H1 (cell line): ENCODE measurements around the gene TSPAN33. TPM values are rescaled to one million over a fixed set of nuclear protein-coding genes. Genes with fewer than 3 reads are reported as not detected.

ENCODE experiments used
- CTCF ChIA-PET: fragments of 300-600 bp; sonication (Branson Sonifier 250); formaldehyde crosslinking; loops from one replicate; lab custom pipeline; 2021; ENCODE audit not compliant: partially characterized antibody; lab: Charles Lee
- POLR2A ChIA-PET: fragments of 300-600 bp; sonication (Branson Sonifier 250); formaldehyde crosslinking; loops from one replicate; lab custom pipeline; 2021; ENCODE audit warnings: inconsistent platforms; ENCODE audit not compliant: partially characterized antibody; lab: Charles Lee
- DNase-seq, 2 experiments: peaks; one replicate each; pipeline versions ENCODE4 v3.0.0 to v3.0.0-alpha.2; 2010 to 2022; ENCODE audit warnings: low spot score in 2 of 2, low read depth in 1 of 2, mixed read lengths in 1 of 2
- FAIRE-seq: peaks from 2 replicates; lab custom pipeline; 2011; peaks lifted over from hg19 to GRCh38; lab: Jason Lieb, UNC
- H2AFZ ChIP-seq: 2 replicates; pipeline ENCODE4 v1.8.1; 2012; ENCODE audit warnings: low read length, inconsistent platforms
- H2AK5ac ChIP-seq: 2 replicates; pipeline ENCODE4 v1.6.1; 2013; ENCODE audit warnings: low read depth, low read length
- H2BK120ac ChIP-seq: replicated peaks from 2 replicates; pipeline ENCODE3; 2013; ENCODE audit warnings: low read depth, low read length, inconsistent platforms
- H2BK12ac ChIP-seq: 2 replicates; pipeline ENCODE4 v1.6.1; 2013; ENCODE audit warnings: low read depth, low read length
- H2BK15ac ChIP-seq: 2 replicates; pipeline ENCODE4 v1.6.1; 2013; ENCODE audit warnings: low read length
- H2BK20ac ChIP-seq: 2 replicates; pipeline ENCODE4 v1.6.1; 2013; ENCODE audit warnings: low read length
- H2BK5ac ChIP-seq: 2 replicates; pipeline ENCODE4 v1.6.1; 2013; ENCODE audit warnings: low read depth, low read length
- H3K14ac ChIP-seq: 2 replicates; pipeline ENCODE4 v1.6.1; 2013; ENCODE audit warnings: inconsistent platforms; ENCODE audit not compliant: insufficient read length
- H3K18ac ChIP-seq: 2 replicates; pipeline ENCODE4 v1.6.1; 2013; ENCODE audit warnings: low read length; ENCODE audit errors: extremely low read depth
- H3K23ac ChIP-seq: 2 replicates; pipeline ENCODE4 v1.6.1; 2013; ENCODE audit warnings: inconsistent platforms; ENCODE audit not compliant: insufficient read length
- H3K23me2 ChIP-seq: 2 replicates; pipeline ENCODE4 v1.6.1; 2013; ENCODE audit warnings: low read depth, low read length
- H3K27ac ChIP-seq: 2 replicates; pipeline ENCODE4 v1.6.1; 2011; ENCODE audit warnings: low read depth, low read length, inconsistent platforms
- H3K27me3 ChIP-seq, 4 experiments: replicated peaks in 1 of 4; 1 replicate in 1 of 4; 2 replicates in 3 of 4; pipeline versions ENCODE4 v1.6.1 to v1.8.1; 2011 to 2013; ENCODE audit warnings: low read length in 3 of 4, mild to moderate bottlenecking in 3 of 4, inconsistent platforms in 2 of 4, mixed read lengths in 2 of 4, moderate library complexity in 1 of 4; ENCODE audit not compliant: control insufficient read depth in 3 of 4, insufficient read depth in 3 of 4; ENCODE audit errors: extremely low read depth in 1 of 4
- H3K36me3 ChIP-seq, 4 experiments: 2 replicates each; pipeline versions ENCODE4 v1.6.1 to v1.8.1; 2011 to 2013; ENCODE audit warnings: mild to moderate bottlenecking in 4 of 4, low read length in 3 of 4, moderate library complexity in 2 of 4, control low read depth in 1 of 4, inconsistent platforms in 1 of 4; ENCODE audit not compliant: insufficient read depth in 4 of 4, control insufficient read depth in 2 of 4
- H3K4ac ChIP-seq: replicated peaks from 2 replicates; pipeline ENCODE3; 2013; ENCODE audit warnings: low read length, low read depth, mixed read lengths, inconsistent platforms; ENCODE audit not compliant: insufficient read length
- H3K4me1 ChIP-seq, 4 experiments: replicated peaks in 1 of 4; 1 replicate in 1 of 4; 2 replicates in 3 of 4; pipeline versions ENCODE4 v1.6.1 to v1.8.1; 2011 to 2013; ENCODE audit warnings: low read length in 3 of 4, inconsistent platforms in 2 of 4, mixed read lengths in 1 of 4; ENCODE audit not compliant: insufficient read depth in 4 of 4, control insufficient read depth in 3 of 4
- H3K4me2 ChIP-seq, 2 experiments: 2 replicates each; pipeline versions ENCODE4 v1.6.1 to v1.8.1; 2011 to 2013; ENCODE audit warnings: low read depth in 2 of 2, low read length in 2 of 2, control low read depth in 1 of 2, inconsistent platforms in 1 of 2, mild to moderate bottlenecking in 1 of 2; ENCODE audit not compliant: insufficient read depth in 1 of 2
- H3K4me3 ChIP-seq, 4 experiments: fragments of 200-600, 300-600 bp in 1 of 4; sonication (generic), shearing (Covaris generic), sonication (Bioruptor Twin) in 1 of 4; 2 replicates each; pipeline versions ENCODE4 v1.5.1 to v1.8.1; 2011 to 2016; ENCODE audit warnings: low read length in 4 of 4, low read depth in 3 of 4, control low read depth in 2 of 4, inconsistent platforms in 2 of 4, mild to moderate bottlenecking in 2 of 4, mixed read lengths in 1 of 4, moderate library complexity in 1 of 4; ENCODE audit not compliant: insufficient read depth in 2 of 4; ENCODE audit errors: extremely low read depth in 1 of 4
- H3K56ac ChIP-seq: replicated peaks from 2 replicates; pipeline ENCODE3; 2013; ENCODE audit warnings: low read depth, mild to moderate bottlenecking, mixed read lengths, low read length, inconsistent platforms; ENCODE audit not compliant: insufficient read length
- H3K79me1 ChIP-seq: 2 replicates; pipeline ENCODE4 v1.6.1; 2013; ENCODE audit warnings: low read depth, low read length, control low read depth
- H3K79me2 ChIP-seq, 2 experiments: 2 replicates each; pipeline versions ENCODE4 v1.6.1 to v1.8.1; 2012 to 2013; ENCODE audit warnings: low read length in 2 of 2, mild to moderate bottlenecking in 2 of 2, inconsistent platforms in 1 of 2; ENCODE audit not compliant: insufficient read depth in 2 of 2, control insufficient read depth in 1 of 2
- H3K9ac ChIP-seq, 4 experiments: replicated peaks in 1 of 4; 1 replicate in 1 of 4; 2 replicates in 3 of 4; pipeline versions ENCODE4 v1.6.1 to v1.8.1; 2011 to 2013; ENCODE audit warnings: low read depth in 3 of 4, low read length in 3 of 4, control low read depth in 2 of 4, mild to moderate bottlenecking in 2 of 4, moderate library complexity in 2 of 4, inconsistent platforms in 1 of 4; ENCODE audit errors: extremely low read depth in 1 of 4
- H3K9me3 ChIP-seq, 2 experiments: 2 replicates each; pipeline versions ENCODE4 v1.6.1 to v1.8.1; 2012 to 2013; ENCODE audit warnings: mild to moderate bottlenecking in 2 of 2, moderate library complexity in 2 of 2, control low read depth in 1 of 2, inconsistent platforms in 1 of 2, low read depth in 1 of 2, low read length in 1 of 2, mixed read lengths in 1 of 2; ENCODE audit not compliant: insufficient read depth in 2 of 2
- H4K20me1 ChIP-seq, 2 experiments: replicated peaks in 1 of 2; 2 replicates each; pipeline versions ENCODE3 to v1.8.1; 2011 to 2013; ENCODE audit warnings: inconsistent platforms in 2 of 2, low read length in 2 of 2, mild to moderate bottlenecking in 1 of 2; ENCODE audit not compliant: insufficient read depth in 2 of 2, control insufficient read depth in 1 of 2
- H4K5ac ChIP-seq: 2 replicates; pipeline ENCODE4 v1.6.1; 2013; ENCODE audit warnings: low read length, low read depth, mixed read lengths, inconsistent platforms; ENCODE audit not compliant: insufficient read length
- H4K8ac ChIP-seq: 2 replicates; pipeline ENCODE4 v1.8.0; 2013; ENCODE audit warnings: mild to moderate bottlenecking, moderate library complexity, low read length, inconsistent platforms; ENCODE audit not compliant: insufficient read depth; ENCODE audit errors: extremely low read depth
- H4K91ac ChIP-seq: replicated peaks from 2 replicates; pipeline ENCODE3; 2013; ENCODE audit warnings: low read length, mixed read lengths, inconsistent platforms; ENCODE audit not compliant: insufficient read length
- MAFK ChIP-seq: IDR thresholded peaks from 2 replicates; pipeline ENCODE4 v1.6.1; 2012; ENCODE audit warnings: low read depth, mild to moderate bottlenecking, improper control_type of control experiment, low read length
- SIRT6 ChIP-seq: IDR thresholded peaks from one replicate; pipeline ENCODE4 v1.7.1; 2012; ENCODE audit warnings: low read length, inconsistent platforms
- SUZ12 ChIP-seq: fragments of 200-600 bp; sonication (generic); IDR thresholded peaks from 2 replicates; pipeline ENCODE4 v1.6.1; 2012; ENCODE audit warnings: mild to moderate bottlenecking, inconsistent platforms, low read length, moderate library complexity, mixed read lengths
- WGBS, 2 experiments: shearing (Covaris generic) in 1 of 2; methylation state at CpG; one replicate each; pipeline versions ENCODE4 v1.1.6 to v1.1.7; 2013 to 2015; ENCODE audit warnings: low lambda C conversion rate in 2 of 2, mixed read lengths in 2 of 2, inconsistent platforms in 1 of 2, low coverage in 1 of 2, missing lambda C conversion rate in 1 of 2; ENCODE audit not compliant: insufficient replicate concordance in 2 of 2, insufficient coverage in 1 of 2, insufficient read length in 1 of 2; ENCODE audit errors: extremely low coverage in 1 of 2, missing lambda C conversion rate in 1 of 2; 5-methylcytosine and 5-hydroxymethylcytosine counted together
- polyA plus RNA-seq, 7 experiments: library from polyadenylated mRNA; depleted of rRNA in 3 of 7; stranded (reverse) in 5 of 7; unstranded in 2 of 7; fragments of >200 nt in 5 of 7; fragments of 200-250 nt in 2 of 7; gene quantifications; 1 replicate in 5 of 7; 2 replicates in 1 of 7; 4 replicates in 1 of 7; pipeline versions ENCODE4 v1.2.1 to v1.2.3, GENCODE V29; 2011 to 2013; ENCODE audit warnings: missing spikeins in 2 of 7, mixed read lengths in 2 of 7
- total RNA-seq: library from RNA; stranded (reverse); fragmentation: NEBNext Ultra II Directional; extraction: Animal tissue kit (Norgen Biotek cat#: 25700); gene quantifications from 2 replicates; pipeline ENCODE4 v1.2.1, GENCODE V29; 2021

Gene TSPAN33
- total and polyA plus RNA-seq, 2 of the 8 experiments (the other 6 are each of a cell fraction or from before 2014, with no cell fraction given) = 42.8 to 47.1 TPM

DNA sequence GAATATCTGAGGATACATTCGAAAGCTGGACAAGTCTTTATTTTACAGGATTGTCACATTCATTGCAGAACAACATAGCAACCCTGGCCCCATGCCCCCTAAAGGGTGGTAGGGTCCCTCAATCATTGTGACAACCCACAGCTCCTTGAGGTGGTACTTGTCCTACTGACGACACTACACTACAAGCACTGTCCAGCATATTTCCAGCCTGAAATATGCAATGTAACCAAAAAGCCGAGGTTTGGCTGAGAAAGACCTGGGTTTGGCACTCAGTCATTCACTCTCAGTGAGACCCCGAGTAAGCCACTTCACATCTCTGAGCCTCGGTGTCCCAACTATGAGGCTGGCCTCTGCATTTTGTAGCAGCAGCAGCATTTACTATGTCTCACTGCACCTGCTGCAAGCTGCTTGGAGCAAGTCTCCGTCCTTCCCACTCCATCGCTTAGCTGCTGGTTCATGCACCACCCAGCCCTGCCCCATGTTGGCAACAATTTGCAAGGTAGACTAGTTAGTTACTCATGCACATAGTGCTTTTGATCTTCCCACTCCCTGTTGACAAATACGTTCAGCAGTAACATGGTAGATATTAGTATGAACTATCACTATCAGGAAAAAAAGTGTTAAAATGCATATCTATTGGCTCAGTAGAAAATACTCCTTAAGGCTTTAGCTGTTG, 46.0 kb upstream of the TSPAN33 start:
- POLR2A ChIA-PET = interaction anchor here (0.6 kb wide), 1 partner anchor 89 kb away, joined by 3 read pairs; no protein-coding TSS in a partner anchor
- CTCF ChIA-PET = interaction anchor here (0.6 to 1.7 kb wide), 8 partner anchors 9 to 115 kb away, joined by 3 to 8 read pairs (median 4); no protein-coding TSS in a partner anchor
- no peak overlapping the region for H3K14ac ChIP-seq
- WGBS, 2 experiments = 80% methylated on average over 8 of the region's 8 CpGs; no CpG with 5 or more reads in 1 of the 2 experiments
- no peaks in the 10 kb centered on the region for H3K79me1 ChIP-seq
- no peak overlapping the region for H2AK5ac ChIP-seq
- H3K4me1 ChIP-seq = no peaks in the 10 kb centered on the region
- no peak overlapping the region for H2BK5ac ChIP-seq
- no peak overlapping the region for H4K5ac ChIP-seq
- H3K9me3 ChIP-seq = no peaks in the 10 kb centered on the region
- DNase-seq (no peak), FAIRE-seq (no peak)
- H3K9ac ChIP-seq = no peak overlapping the region
- no peak overlapping the region for H3K4ac ChIP-seq
- no peak overlapping the region for H2BK120ac ChIP-seq
- H4K20me1 ChIP-seq = no peaks in the 10 kb centered on the region
- no peak overlapping the region for H3K23ac ChIP-seq
- H4K8ac ChIP-seq = no peak overlapping the region
- H2AFZ ChIP-seq = no peak overlapping the region
- H3K4me2 ChIP-seq = no peak overlapping the region
- H3K23me2 ChIP-seq = no peaks in the 10 kb centered on the region
- no peak overlapping the region for H2BK20ac ChIP-seq
- no peak overlapping the region for H3K27ac ChIP-seq
- TF ChIP-seq SIRT6 = no peak
- TF ChIP-seq MAFK = no peak
- TF ChIP-seq SUZ12 = no peak
- H3K27me3 ChIP-seq = no peaks in the 10 kb centered on the region
- no peak overlapping the region for H3K18ac ChIP-seq
- no peak overlapping the region for H4K91ac ChIP-seq
- no peak overlapping the region for H3K4me3 ChIP-seq
- H2BK15ac ChIP-seq = no peak overlapping the region
- no peaks in the 10 kb centered on the region for H3K79me2 ChIP-seq
- H2BK12ac ChIP-seq = no peak overlapping the region
- no peak overlapping the region for H3K56ac ChIP-seq
- no peaks in the 10 kb centered on the region for H3K36me3 ChIP-seq
